Measurements from ENCODE around the gene VWC2. TPM values are rescaled to one million over a fixed set of nuclear protein-coding genes. Genes with fewer than 3 reads are reported as not detected.
"Not testable (repeated sequence)": the region's sequence is repeated elsewhere in the genome, so short reads cannot be mapped to it uniquely, and the experiment has no call there.

Gene VWC2
- polyA plus RNA-seq, 2 donors = 0.02 to 0.06 TPM

- Histone ChIP-seq H3K4me1 (ENCODE audit: control insufficient read depth in 2 of 2, insufficient read depth in 2 of 2, low read length in 1 of 2) (no peaks in the 10 kb centered on the region), H3K9me3 (ENCODE audit: control insufficient read depth in 2 of 2, insufficient read depth in 1 of 2, low read depth in 1 of 2, low read length in 1 of 2) (no peaks in the 10 kb centered on the region), H3K4me3 (ENCODE audit: low read depth in 1 of 2, low read length in 2 of 2) (no peak overlapping the region), H3K36me3 (ENCODE audit: control insufficient read depth in 2 of 2, insufficient read depth in 2 of 2, low read length in 1 of 2) (no peaks in the 10 kb centered on the region), H3K27ac (ENCODE audit: low read depth in 2 of 2, low read length in 1 of 2) (no peak overlapping the region), H3K27me3 (ENCODE audit: control insufficient read depth in 1 of 2, insufficient read depth in 2 of 2, low read length in 2 of 2) (no peaks in the 10 kb centered on the region)
- 80% methylated on average over 5 of the region's 5 CpGs for WGBS, 2 donors
These were observed 67.4 kb downstream of the VWC2 start for GRCh38 chr7:49840751-49841405.

- no peaks in the 10 kb centered on the region for H3K9me3 ChIP-seq (ENCODE audit: control insufficient read depth in 2 of 2, insufficient read depth in 1 of 2, low read depth in 1 of 2, low read length in 1 of 2)
- WGBS, 2 donors = 60 to 61% methylated on average over 5 of the region's 5 CpGs
- no peak overlapping the region for H3K27ac ChIP-seq (ENCODE audit: low read depth in 2 of 2, low read length in 1 of 2)
- H3K4me1 ChIP-seq (ENCODE audit: control insufficient read depth in 2 of 2, insufficient read depth in 2 of 2, low read length in 1 of 2) = no peaks in the 10 kb centered on the region
- H3K27me3 ChIP-seq (ENCODE audit: control insufficient read depth in 1 of 2, insufficient read depth in 2 of 2, low read length in 2 of 2) = no peaks in the 10 kb centered on the region
- no peaks in the 10 kb centered on the region for H3K36me3 ChIP-seq (ENCODE audit: control insufficient read depth in 2 of 2, insufficient read depth in 2 of 2, low read length in 1 of 2)
- no peak overlapping the region for H3K4me3 ChIP-seq (ENCODE audit: low read depth in 1 of 2, low read length in 2 of 2)
These were observed 72.2 kb downstream of the VWC2 start for GRCh38 chr7:49845626-49846025.

- H3K27me3 ChIP-seq (ENCODE audit: control insufficient read depth in 1 of 2, insufficient read depth in 2 of 2, low read length in 2 of 2) = no peaks in the 10 kb centered on the region
- 69 to 71% methylated on average over 8 of the region's 8 CpGs for WGBS, 2 donors
These were observed 74.9 kb downstream of the VWC2 start for GRCh38 chr7:49848211-49848841.

GRCh38 chr7:49850921-49851613, 77.6 kb downstream of the VWC2 start:
- no peaks in the 10 kb centered on the region for H3K27me3 ChIP-seq (ENCODE audit: control insufficient read depth in 1 of 2, insufficient read depth in 2 of 2, low read length in 2 of 2)
- no peak overlapping the region for H3K27ac ChIP-seq (ENCODE audit: low read depth in 2 of 2, low read length in 1 of 2)
- no peaks in the 10 kb centered on the region for H3K4me1 ChIP-seq (ENCODE audit: control insufficient read depth in 2 of 2, insufficient read depth in 2 of 2, low read length in 1 of 2)
- 86 to 87% methylated on average over 10 of the region's 10 CpGs for WGBS, 2 donors
- no peak overlapping the region for H3K4me3 ChIP-seq (ENCODE audit: low read depth in 1 of 2, low read length in 2 of 2)
- no peaks in the 10 kb centered on the region for H3K9me3 ChIP-seq (ENCODE audit: control insufficient read depth in 2 of 2, insufficient read depth in 1 of 2, low read depth in 1 of 2, low read length in 1 of 2)
- H3K36me3 ChIP-seq (ENCODE audit: control insufficient read depth in 2 of 2, insufficient read depth in 2 of 2, low read length in 1 of 2) = no peaks in the 10 kb centered on the region

More at GRCh38 chr7:49848211-49848841, 74.9 kb downstream of the VWC2 start:
- H3K36me3 ChIP-seq (ENCODE audit: control insufficient read depth in 2 of 2, insufficient read depth in 2 of 2, low read length in 1 of 2) = no peaks in the 10 kb centered on the region
- no peaks in the 10 kb centered on the region for H3K9me3 ChIP-seq (ENCODE audit: control insufficient read depth in 2 of 2, insufficient read depth in 1 of 2, low read depth in 1 of 2, low read length in 1 of 2)
- no peak overlapping the region for H3K4me3 ChIP-seq (ENCODE audit: low read depth in 1 of 2, low read length in 2 of 2)
- H3K27ac ChIP-seq (ENCODE audit: low read depth in 2 of 2, low read length in 1 of 2) = no peak overlapping the region
- no peaks in the 10 kb centered on the region for H3K4me1 ChIP-seq (ENCODE audit: control insufficient read depth in 2 of 2, insufficient read depth in 2 of 2, low read length in 1 of 2)

- 92 to 97% methylated on average over 9 of the region's 9 CpGs for WGBS, 2 donors
- H3K4me3 ChIP-seq (ENCODE audit: low read depth in 1 of 2, low read length in 2 of 2); H3K27me3 ChIP-seq (ENCODE audit: control insufficient read depth in 1 of 2, insufficient read depth in 2 of 2, low read length in 2 of 2); H3K9me3 ChIP-seq (ENCODE audit: control insufficient read depth in 2 of 2, insufficient read depth in 1 of 2, low read depth in 1 of 2, low read length in 1 of 2); H3K4me1 ChIP-seq (ENCODE audit: control insufficient read depth in 2 of 2, insufficient read depth in 2 of 2, low read length in 1 of 2); H3K36me3 ChIP-seq (ENCODE audit: control insufficient read depth in 2 of 2, insufficient read depth in 2 of 2, low read length in 1 of 2); H3K27ac ChIP-seq (ENCODE audit: low read depth in 2 of 2, low read length in 1 of 2): not testable (repeated sequence)
These were observed 78.1 kb downstream of the VWC2 start for GRCh38 chr7:49851614-49851934.

- Histone ChIP-seq H3K27ac (ENCODE audit: low read depth in 2 of 2, low read length in 1 of 2) (no peak overlapping the region), H3K9me3 (ENCODE audit: control insufficient read depth in 2 of 2, insufficient read depth in 1 of 2, low read depth in 1 of 2, low read length in 1 of 2) (no peaks in the 10 kb centered on the region), H3K27me3 (ENCODE audit: control insufficient read depth in 1 of 2, insufficient read depth in 2 of 2, low read length in 2 of 2) (no peaks in the 10 kb centered on the region), H3K4me1 (ENCODE audit: control insufficient read depth in 2 of 2, insufficient read depth in 2 of 2, low read length in 1 of 2) (no peaks in the 10 kb centered on the region), H3K36me3 (ENCODE audit: control insufficient read depth in 2 of 2, insufficient read depth in 2 of 2, low read length in 1 of 2) (no peaks in the 10 kb centered on the region), H3K4me3 (ENCODE audit: low read depth in 1 of 2, low read length in 2 of 2) (no peak overlapping the region)
- 44 to 45% methylated on average over 11 of the region's 11 CpGs for WGBS, 2 donors
These were observed 79.4 kb downstream of the VWC2 start for GRCh38 chr7:49852619-49853462.

- H3K4me1 ChIP-seq (ENCODE audit: control insufficient read depth in 2 of 2, insufficient read depth in 2 of 2, low read length in 1 of 2) = no peaks in the 10 kb centered on the region
- no peaks in the 10 kb centered on the region for H3K9me3 ChIP-seq (ENCODE audit: control insufficient read depth in 2 of 2, insufficient read depth in 1 of 2, low read depth in 1 of 2, low read length in 1 of 2)
- 55 to 66% methylated on average over 7 of the region's 7 CpGs for WGBS, 2 donors
- H3K36me3 ChIP-seq (ENCODE audit: control insufficient read depth in 2 of 2, insufficient read depth in 2 of 2, low read length in 1 of 2) = no peaks in the 10 kb centered on the region
- no peak overlapping the region for H3K27ac ChIP-seq (ENCODE audit: low read depth in 2 of 2, low read length in 1 of 2)
- H3K4me3 ChIP-seq (ENCODE audit: low read depth in 1 of 2, low read length in 2 of 2) = no peak overlapping the region
- H3K27me3 ChIP-seq (ENCODE audit: control insufficient read depth in 1 of 2, insufficient read depth in 2 of 2, low read length in 2 of 2) = no peaks in the 10 kb centered on the region
These were observed 82.0 kb downstream of the VWC2 start for GRCh38 chr7:49855281-49855980.

- H3K27me3 ChIP-seq (ENCODE audit: control insufficient read depth in 1 of 2, insufficient read depth in 2 of 2, low read length in 2 of 2) = no peaks in the 10 kb centered on the region
- H3K36me3 ChIP-seq (ENCODE audit: control insufficient read depth in 2 of 2, insufficient read depth in 2 of 2, low read length in 1 of 2) = no peaks in the 10 kb centered on the region
- 50 to 60% methylated on average over 1 of the region's 1 CpG for WGBS, 2 donors
- no peaks in the 10 kb centered on the region for H3K4me1 ChIP-seq (ENCODE audit: control insufficient read depth in 2 of 2, insufficient read depth in 2 of 2, low read length in 1 of 2)
- no peak overlapping the region for H3K4me3 ChIP-seq (ENCODE audit: low read depth in 1 of 2, low read length in 2 of 2)
- no peaks in the 10 kb centered on the region for H3K9me3 ChIP-seq (ENCODE audit: control insufficient read depth in 2 of 2, insufficient read depth in 1 of 2, low read depth in 1 of 2, low read length in 1 of 2)
- H3K27ac ChIP-seq (ENCODE audit: low read depth in 2 of 2, low read length in 1 of 2) = no peak overlapping the region
These were observed 86.9 kb downstream of the VWC2 start for GRCh38 chr7:49860293-49860692.

- Histone ChIP-seq H3K27ac (ENCODE audit: low read depth in 2 of 2, low read length in 1 of 2) (no peak overlapping the region), H3K4me3 (ENCODE audit: low read depth in 1 of 2, low read length in 2 of 2) (no peak overlapping the region), H3K27me3 (ENCODE audit: control insufficient read depth in 1 of 2, insufficient read depth in 2 of 2, low read length in 2 of 2) (no peaks in the 10 kb centered on the region), H3K9me3 (ENCODE audit: control insufficient read depth in 2 of 2, insufficient read depth in 1 of 2, low read depth in 1 of 2, low read length in 1 of 2) (no peaks in the 10 kb centered on the region), H3K4me1 (ENCODE audit: control insufficient read depth in 2 of 2, insufficient read depth in 2 of 2, low read length in 1 of 2) (peaks cover 0 to 7% of the 10 kb centered on the region in 2 donors), H3K36me3 (ENCODE audit: control insufficient read depth in 2 of 2, insufficient read depth in 2 of 2, low read length in 1 of 2) (no peaks in the 10 kb centered on the region)
- WGBS, 2 donors = 41 to 46% methylated on average over 10 of the region's 10 CpGs
These were observed 92.8 kb downstream of the VWC2 start for GRCh38 chr7:49866076-49866735.
